GM21723 (cell line): ENCODE measurements around the gene EPS15.
"Not testable (repeated sequence)": the region's sequence is repeated elsewhere in the genome, so short reads cannot be mapped to it uniquely, and the experiment has no call there.

ENCODE experiments used
- ATAC-seq: cut with Tn5 transposase; IDR thresholded peaks from one replicate; pipeline ENCODE4 v1.9.1; 2021; ENCODE audit warnings: mild to moderate bottlenecking, moderate library complexity; ENCODE audit not compliant: unreplicated experiment

EPS15 gene

GRCh38 chr1:51392241-51392640 lies 126.8 kb downstream of the EPS15 start:
- ATAC-seq = no peak

- not testable (repeated sequence) for ATAC-seq
These were observed 128.4 kb downstream of the EPS15 start for GRCh38 chr1:51390641-51391040.

GRCh38 chr1:51387288-51387687 lies 131.8 kb downstream of the EPS15 start:
- not testable (repeated sequence) for ATAC-seq

GRCh38 chr1:51386259-51386658 lies 132.8 kb downstream of the EPS15 start:
- not testable (repeated sequence) for ATAC-seq

- ATAC-seq = no peak
These were observed 133.3 kb downstream of the EPS15 start for GRCh38 chr1:51385776-51386175.

- no peak for ATAC-seq
These were observed 137.1 kb downstream of the EPS15 start for GRCh38 chr1:51381964-51382363.

- no peak for ATAC-seq
These were observed 138.1 kb downstream of the EPS15 start for GRCh38 chr1:51380936-51381335.

- no peak for ATAC-seq
These were observed 140.2 kb downstream of the EPS15 start for GRCh38 chr1:51378871-51379270.

GRCh38 chr1:51373898-51374297 lies 145.2 kb downstream of the EPS15 start:
- ATAC-seq = no peak

- ATAC-seq = no peak
These were observed 146.5 kb downstream of the EPS15 start for GRCh38 chr1:51372561-51372960.

GRCh38 chr1:51369171-51369570 lies 149.9 kb downstream of the EPS15 start:
- no peak for ATAC-seq

- no peak for ATAC-seq
These were observed 153.3 kb downstream of the EPS15 start for GRCh38 chr1:51365774-51366173.

GRCh38 chr1:51359879-51360278 lies 159.2 kb downstream of the EPS15 start:
- ATAC-seq = no peak

GRCh38 chr1:51355382-51355781 lies 163.7 kb downstream of the EPS15 start:
- no peak for ATAC-seq

- no peak for ATAC-seq
These were observed 164.7 kb downstream of the EPS15 start for GRCh38 chr1:51354416-51354815.

- no peak for ATAC-seq
These were observed 167.2 kb downstream of the EPS15 start for GRCh38 chr1:51351907-51352306.

GRCh38 chr1:51349862-51350261 lies 169.2 kb downstream of the EPS15 start:
- no peak for ATAC-seq

GRCh38 chr1:51348147-51348527 lies 170.9 kb downstream of the EPS15 start:
- ATAC-seq = no peak

- ATAC-seq = no peak
These were observed 171.5 kb downstream of the EPS15 start for GRCh38 chr1:51347398-51348146.

- ATAC-seq = no peak
These were observed 172.8 kb downstream of the EPS15 start for GRCh38 chr1:51346086-51346942.

GRCh38 chr1:51345300-51345687 lies 173.8 kb downstream of the EPS15 start:
- ATAC-seq = no peak
